ENCODE data around the gene THAP7. TPM values are rescaled to one million over a fixed set of nuclear protein-coding genes. Genes with fewer than 3 reads are reported as not detected.

Gene THAP7
- total and polyA plus RNA-seq, 2 of the 13 experiments (the other 11 are each of a cell fraction or from before 2014, with no cell fraction given), result 13.0 to 25.5 TPM

MicroRNAs within 50 kb of the gene (microRNA counts, 767-probe panel; counts per million panel counts)
- microRNA hsa-miR-649, result not detected

Small RNA genes within 50 kb of the gene (microRNA-seq; reads per million reads assigned to microRNA genes)
- not detected for gene MIR649

Small RNA genes within 50 kb of the gene (small RNA-seq; reads per million reads assigned to genes)
- gene MIR649 (ENCODE audit: insufficient read depth in 2 of 3, insufficient read length in 3 of 3, low read depth in 2 of 3, low replicate concordance in 1 of 3), result 0 reads per million in 3 experiments

Other genes with a start within 250 kb of the THAP7 start
- gene SERPIND1, start 228.0 kb downstream of the THAP7 start, total RNA-seq (2016; rRNA removed; fragmentation: Illumina TruSeq; extraction: Trizol), result 55.6 and 111 TPM in 2 replicates
- 350 and 408 TPM in 2 replicates for gene SERPIND1, start 228.0 kb downstream of the THAP7 start, polyA plus RNA-seq (2011; rRNA removed)
- gene PI4KA, start 143.3 kb downstream of the THAP7 start, total RNA-seq (2016; rRNA removed; fragmentation: Illumina TruSeq; extraction: Trizol), result 27.4 and 27.8 TPM in 2 replicates
- gene PI4KA, start 143.3 kb downstream of the THAP7 start, polyA plus RNA-seq (2011; rRNA removed), result 56.4 and 61.1 TPM in 2 replicates
- gene SNAP29, start 143.1 kb downstream of the THAP7 start, total RNA-seq (2016; rRNA removed; fragmentation: Illumina TruSeq; extraction: Trizol), result 12.3 and 15.2 TPM in 2 replicates
- gene SNAP29, start 143.1 kb downstream of the THAP7 start, polyA plus RNA-seq (2011; rRNA removed), result 25.2 and 30.7 TPM in 2 replicates
- 60.6 and 75.5 TPM in 2 replicates for gene CRKL, start 84.7 kb downstream of the THAP7 start, total RNA-seq (2016; rRNA removed; fragmentation: Illumina TruSeq; extraction: Trizol)
- 35.0 and 37.4 TPM in 2 replicates for gene CRKL, start 84.7 kb downstream of the THAP7 start, polyA plus RNA-seq (2011; rRNA removed)
- gene AIFM3, start 34.9 kb downstream of the THAP7 start, total RNA-seq (2016; rRNA removed; fragmentation: Illumina TruSeq; extraction: Trizol), result 11.0 and 15.3 TPM in 2 replicates
- gene AIFM3, start 34.9 kb downstream of the THAP7 start, polyA plus RNA-seq (2011; rRNA removed), result 9.0 and 12.0 TPM in 2 replicates
- gene LZTR1, start 19.8 kb downstream of the THAP7 start, total RNA-seq (2016; rRNA removed; fragmentation: Illumina TruSeq; extraction: Trizol), result 12.0 and 22.4 TPM in 2 replicates
- gene LZTR1, start 19.8 kb downstream of the THAP7 start, polyA plus RNA-seq (2011; rRNA removed), result 21.8 and 36.0 TPM in 2 replicates
- 0.04 TPM in 1 of 2 replicates, not detected in the other for gene P2RX6, start 13.0 kb upstream of the THAP7 start, total RNA-seq (2016; rRNA removed; fragmentation: Illumina TruSeq; extraction: Trizol)
- gene P2RX6, start 13.0 kb upstream of the THAP7 start, polyA plus RNA-seq (2011; rRNA removed), result 0.12 and 0.20 TPM in 2 replicates
- gene SLC7A4, start 30.4 kb upstream of the THAP7 start, total RNA-seq (2016; rRNA removed; fragmentation: Illumina TruSeq; extraction: Trizol), result not detected in 2 replicates
- gene SLC7A4, start 30.4 kb upstream of the THAP7 start, polyA plus RNA-seq (2011; rRNA removed), result not detected in 2 replicates
- gene LRRC74B, start 43.8 kb upstream of the THAP7 start, total RNA-seq (2016; rRNA removed; fragmentation: Illumina TruSeq; extraction: Trizol), result not detected in 2 replicates
- gene LRRC74B, start 43.8 kb upstream of the THAP7 start, polyA plus RNA-seq (2011; rRNA removed), result not detected in 2 replicates